PFSK-1 (cell line): ENCODE results near the gene GRIN3A.

Source experiments
- FOXP2 ChIP-seq: optimal IDR thresholded peaks from 2 replicates; pipeline ENCODE3; 2011; ENCODE audit warnings: borderline replicate concordance, control low read depth, inconsistent platforms; ENCODE audit not compliant: insufficient read depth; ENCODE audit errors: extremely low read length, extremely low read depth
- POLR2AphosphoS5 ChIP-seq: IDR thresholded peaks from 2 replicates; pipeline ENCODE4 v1.6.1; 2012; ENCODE audit warnings: low read depth, mild to moderate bottlenecking, control low read depth, low read length, moderate library complexity
- REST ChIP-seq, 2 experiments: IDR thresholded peaks; 2 replicates each; pipeline versions ENCODE4 v1.6.1 to v1.8.0; 2011 to 2012; ENCODE audit warnings: low read depth in 2 of 2, low read length in 2 of 2, control low read depth in 1 of 2, inconsistent platforms in 1 of 2, mild to moderate bottlenecking in 1 of 2, moderate library complexity in 1 of 2; ENCODE audit not compliant: insufficient read depth in 1 of 2
- SIN3A ChIP-seq: IDR thresholded peaks from 2 replicates; pipeline ENCODE4 v1.6.1; 2012; ENCODE audit warnings: mild to moderate bottlenecking, low read length, moderate library complexity, borderline replicate concordance; ENCODE audit not compliant: insufficient read depth
- TAF1 ChIP-seq: IDR thresholded peaks from 2 replicates; pipeline ENCODE4 v1.6.1; 2012; ENCODE audit warnings: low read length, control low read depth, borderline replicate concordance; ENCODE audit not compliant: insufficient read depth

GRCh38 chr9:101707721-101708120 is 30.7 kb downstream of the GRIN3A start:
- no peak for TF ChIP-seq POLR2AphosphoS5
- TF ChIP-seq REST (IDR thresholded peaks at IDR 0.05; ENCODE audit: insufficient read depth in 1 of 2, low read depth in 2 of 2, low read length in 2 of 2), result no peak
- TF ChIP-seq SIN3A, result no peak
- TF ChIP-seq FOXP2, result no peak
- TF ChIP-seq TAF1, result no peak
